C4-2B (cell line): ENCODE data around the gene DNASE1L1.

Experiments
- CTCF ChIP-seq: fragments of 450-650 bp; conservative IDR thresholded peaks from 2 replicates; pipeline ENCODE4 v1.5.1; 2017; ENCODE audit warnings: mild to moderate bottlenecking
- ZFX ChIP-seq: fragments of 450-650 bp; IDR thresholded peaks from 2 replicates; pipeline ENCODE4 v1.6.1; 2017

- no peak for TF ChIP-seq CTCF
- no peak for TF ChIP-seq ZFX
Observed at GRCh38 chrX:154426916-154427770, 18.1 kb upstream of the DNASE1L1 start.
